ENCODE measurements around the gene OTOG. TPM values are rescaled to one million over a fixed set of nuclear protein-coding genes. Genes with fewer than 3 reads are reported as not detected.

The OTOG gene
- total and polyA plus RNA-seq, 7 donors: under 0.01 TPM; not detected in 5

DNA sequence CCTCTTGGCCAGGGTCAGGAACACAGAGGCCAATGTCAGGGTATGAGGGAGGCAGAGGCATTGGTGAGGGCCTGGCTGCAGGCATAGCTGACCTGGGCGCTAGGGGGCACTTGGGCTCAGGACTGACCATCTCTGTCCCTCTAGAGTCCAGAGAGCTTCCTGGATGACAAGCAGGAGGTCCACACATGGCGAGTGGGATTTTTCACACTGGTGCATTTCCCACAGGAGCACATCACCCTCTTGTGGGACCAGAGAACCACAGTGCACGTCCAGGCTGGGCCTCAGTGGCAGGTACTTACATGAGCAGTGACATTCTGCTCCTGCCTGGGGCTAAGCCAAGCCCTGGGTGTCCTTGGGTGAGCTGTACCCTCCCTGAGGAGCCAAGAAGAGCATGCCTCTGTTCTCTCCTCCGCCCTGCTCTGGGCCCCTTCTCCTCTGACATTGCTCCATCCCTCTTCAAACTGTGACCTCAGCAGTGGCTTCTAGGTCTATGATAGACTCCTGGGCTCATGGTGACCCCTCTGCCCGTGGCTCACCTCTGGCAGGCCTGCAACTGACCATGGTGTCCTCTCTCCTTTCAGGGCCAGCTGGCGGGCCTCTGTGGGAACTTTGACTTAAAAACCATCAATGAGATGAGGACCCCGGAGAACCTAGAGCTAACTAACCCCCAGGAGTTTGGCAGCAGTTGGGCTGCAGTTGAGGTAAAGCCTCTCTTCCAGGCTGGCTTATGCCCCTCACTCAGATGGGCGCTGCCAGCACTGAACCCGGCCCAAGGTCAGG lies 46.6 kb downstream of the OTOG start:
- Histone ChIP-seq H3K9me3 (peaks cover 0 to 2% (median 0%) of the 10 kb centered on the region in 4 donors), H3K27me3 (no peaks in the 10 kb centered on the region), H3K27ac (no peak overlapping the region), H3K4me1 (no peaks in the 10 kb centered on the region), H3K36me3 (no peaks in the 10 kb centered on the region), H3K4me3 (no peak overlapping the region)
- 70% methylated on average over 9 of the region's 9 CpGs for WGBS, 2 donors
- TF ChIP-seq, protein P1, sequence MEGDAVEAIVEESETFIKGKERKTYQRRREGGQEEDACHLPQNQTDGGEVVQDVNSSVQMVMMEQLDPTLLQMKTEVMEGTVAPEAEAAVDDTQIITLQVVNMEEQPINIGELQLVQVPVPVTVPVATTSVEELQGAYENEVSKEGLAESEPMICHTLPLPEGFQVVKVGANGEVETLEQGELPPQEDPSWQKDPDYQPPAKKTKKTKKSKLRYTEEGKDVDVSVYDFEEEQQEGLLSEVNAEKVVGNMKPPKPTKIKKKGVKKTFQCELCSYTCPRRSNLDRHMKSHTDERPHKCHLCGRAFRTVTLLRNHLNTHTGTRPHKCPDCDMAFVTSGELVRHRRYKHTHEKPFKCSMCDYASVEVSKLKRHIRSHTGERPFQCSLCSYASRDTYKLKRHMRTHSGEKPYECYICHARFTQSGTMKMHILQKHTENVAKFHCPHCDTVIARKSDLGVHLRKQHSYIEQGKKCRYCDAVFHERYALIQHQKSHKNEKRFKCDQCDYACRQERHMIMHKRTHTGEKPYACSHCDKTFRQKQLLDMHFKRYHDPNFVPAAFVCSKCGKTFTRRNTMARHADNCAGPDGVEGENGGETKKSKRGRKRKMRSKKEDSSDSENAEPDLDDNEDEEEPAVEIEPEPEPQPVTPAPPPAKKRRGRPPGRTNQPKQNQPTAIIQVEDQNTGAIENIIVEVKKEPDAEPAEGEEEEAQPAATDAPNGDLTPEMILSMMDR (IDR thresholded peaks at IDR 0.05): no peak
- TF ChIP-seq POLR2A (IDR thresholded peaks at IDR 0.05): no peak
- TF ChIP-seq EP300 (IDR thresholded peaks at IDR 0.05): no peak
- no peak for TF ChIP-seq POLR2AphosphoS5 (IDR thresholded peaks at IDR 0.05)
- peak; percentile 47 for DNase-seq
- intact Hi-C loops (cut with DNase I): no loop called here

DNA sequence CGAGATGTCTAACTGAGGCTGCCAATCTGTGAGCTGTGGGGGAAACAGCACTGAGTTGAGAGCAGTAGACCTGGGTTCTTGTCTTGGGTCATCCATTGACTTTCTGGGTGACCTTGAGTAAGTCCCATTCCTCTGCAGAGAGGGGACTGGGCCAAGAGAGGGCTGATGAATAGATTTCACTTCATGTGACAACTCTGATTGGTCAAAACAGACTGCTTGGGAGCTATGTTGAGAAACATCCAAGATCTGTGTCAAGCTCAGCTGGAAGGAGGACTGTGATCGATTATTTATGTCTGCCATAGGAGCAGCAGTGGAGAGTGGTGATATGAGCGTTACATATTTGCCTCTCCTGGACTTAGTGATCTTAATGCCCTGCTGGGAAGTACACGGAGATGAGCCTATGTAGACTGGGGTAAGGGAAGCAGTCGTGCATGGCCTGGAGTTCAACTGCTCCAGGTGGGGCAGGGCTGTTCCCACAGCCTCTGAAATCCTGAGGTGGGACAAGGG lies 47.7 kb downstream of the OTOG start:
- Histone ChIP-seq H3K36me3 (no peaks in the 10 kb centered on the region), H3K9me3 (peaks cover 0 to 2% (median 0%) of the 10 kb centered on the region in 4 donors), H3K27me3 (no peaks in the 10 kb centered on the region), H3K27ac (no peak overlapping the region), H3K4me1 (no peaks in the 10 kb centered on the region), H3K4me3 (no peak overlapping the region)
- TF ChIP-seq EP300 (IDR thresholded peaks at IDR 0.05): no peak
- TF ChIP-seq POLR2A (IDR thresholded peaks at IDR 0.05): no peak
- no peak for TF ChIP-seq POLR2AphosphoS5 (IDR thresholded peaks at IDR 0.05)
- TF ChIP-seq, protein P1 (IDR thresholded peaks at IDR 0.05): no peak
- intact Hi-C loops (cut with DNase I): loop anchor here (5.0 kb wide), 1 partner anchor 383 kb away; no protein-coding TSS in a partner anchor
- 86 to 88% methylated on average over 5 of the region's 5 CpGs for WGBS, 2 donors
- DNase-seq: peak; percentile 33

DNA sequence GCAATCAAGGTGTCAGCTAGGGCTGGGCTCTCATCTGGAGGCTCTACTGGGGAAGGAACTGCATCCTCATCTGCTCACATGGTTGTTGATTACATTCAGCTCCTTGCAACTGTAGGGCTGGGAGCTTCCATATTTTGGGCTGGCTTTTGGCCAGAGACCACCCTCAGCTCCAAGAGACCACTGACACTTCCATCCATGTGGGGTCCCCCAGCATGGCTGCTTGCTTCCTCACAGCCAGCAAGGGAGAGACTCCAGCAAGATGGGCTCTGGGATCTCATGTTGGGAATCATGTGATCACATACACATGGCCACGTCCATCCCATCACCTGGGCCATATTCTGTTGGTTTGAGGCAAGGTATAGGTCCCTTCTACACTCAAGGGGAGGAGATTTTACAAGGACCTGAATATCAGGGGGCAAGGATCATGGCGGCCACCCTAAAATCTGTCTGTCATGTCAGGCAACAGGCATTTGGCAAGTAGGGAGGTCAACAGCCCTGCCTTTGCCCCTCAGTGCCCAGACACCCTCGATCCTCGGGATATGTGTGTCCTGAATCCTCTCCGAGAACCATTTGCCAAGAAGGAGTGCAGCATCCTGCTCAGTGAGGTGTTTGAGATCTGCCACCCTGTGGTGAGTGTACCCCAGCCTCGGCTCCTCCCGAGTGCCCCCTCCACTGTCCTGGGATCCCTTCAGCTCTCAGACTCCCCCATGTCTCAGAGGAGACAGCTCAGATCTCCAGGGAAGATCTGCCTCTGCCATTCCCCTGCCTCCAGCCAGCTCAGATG lies 48.7 kb downstream of the OTOG start:
- TF ChIP-seq EP300 (IDR thresholded peaks at IDR 0.05) (no peak), POLR2AphosphoS5 (IDR thresholded peaks at IDR 0.05) (no peak), POLR2A (IDR thresholded peaks at IDR 0.05) (no peak)
- TF ChIP-seq, protein P1 (IDR thresholded peaks at IDR 0.05): no peak
- no peak overlapping the region for H3K4me3 ChIP-seq
- H3K27ac ChIP-seq: no peak overlapping the region
- intact Hi-C loops (cut with DNase I): loop anchor here (5.0 kb wide), 1 partner anchor 382 kb away; no protein-coding TSS in a partner anchor
- peaks cover 0 to 2% (median 0%) of the 10 kb centered on the region in 4 donors for H3K9me3 ChIP-seq
- WGBS, 2 donors: 83 to 90% methylated on average over 7 of the region's 7 CpGs
- H3K4me1 ChIP-seq: no peaks in the 10 kb centered on the region
- no peaks in the 10 kb centered on the region for H3K36me3 ChIP-seq
- DNase-seq: peak; percentile 59
- H3K27me3 ChIP-seq: no peaks in the 10 kb centered on the region

DNA sequence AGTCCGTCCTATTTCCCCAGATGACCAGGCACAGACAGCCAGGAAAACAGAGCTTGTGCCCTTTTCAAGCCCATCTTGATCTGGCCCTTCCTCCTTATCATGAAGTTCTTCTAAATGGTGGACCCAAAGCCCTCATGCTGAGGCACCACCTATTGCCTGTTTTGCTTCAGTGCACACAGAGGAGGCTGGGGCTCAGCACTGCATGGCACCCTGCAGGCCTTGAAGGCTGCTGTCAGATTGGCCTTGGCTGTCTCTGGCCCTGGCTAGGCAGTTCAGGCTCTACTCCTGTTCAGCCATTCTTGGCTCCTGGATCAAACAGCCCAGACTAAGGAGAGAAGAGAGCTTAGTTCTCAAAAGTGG lies 49.2 kb downstream of the OTOG start:
- H3K4me3 ChIP-seq: no peak overlapping the region
- no peaks in the 10 kb centered on the region for H3K36me3 ChIP-seq
- TF ChIP-seq EP300 (IDR thresholded peaks at IDR 0.05): no peak
- TF ChIP-seq, protein P1 (IDR thresholded peaks at IDR 0.05): no peak
- no peak for TF ChIP-seq POLR2AphosphoS5 (IDR thresholded peaks at IDR 0.05)
- no peak for TF ChIP-seq POLR2A (IDR thresholded peaks at IDR 0.05)
- intact Hi-C loops (cut with DNase I): loop anchor here (5.0 kb wide), 1 partner anchor 381 kb away; no protein-coding TSS in a partner anchor
- peaks cover 0 to 2% (median 0%) of the 10 kb centered on the region in 4 donors for H3K9me3 ChIP-seq
- no peak for DNase-seq
- WGBS, 2 donors: 85 to 90% methylated on average over 1 of the region's 1 CpG
- no peaks in the 10 kb centered on the region for H3K4me1 ChIP-seq
- H3K27me3 ChIP-seq: no peaks in the 10 kb centered on the region
- H3K27ac ChIP-seq: no peak overlapping the region
